HepG2 (cell line): Measurements from ENCODE around the gene TIMP3. TPM values are rescaled to one million over a fixed set of nuclear protein-coding genes. Genes with fewer than 3 reads are reported as not detected.

ENCODE experiments used
- ARNT ChIP-seq: fragments of 450-650 bp; IDR thresholded peaks from 2 replicates; pipeline ENCODE4 v1.6.1; 2017
- DNMT1 ChIP-seq: sonication (generic); formaldehyde crosslinking; IDR thresholded peaks from 2 replicates; pipeline ENCODE4 v1.5.1; 2020; ENCODE audit warnings: mild to moderate bottlenecking, missing genetic modification reagents
- DPF2 ChIP-seq: sonication (generic); formaldehyde crosslinking; IDR thresholded peaks from 2 replicates; pipeline ENCODE4 v1.4.0; 2020; ENCODE audit warnings: mild to moderate bottlenecking, low read depth, missing genetic modification reagents, borderline replicate concordance
- GABPA ChIP-seq, 2 experiments: IDR thresholded peaks; 2 replicates each; pipeline ENCODE4 v1.6.1; 2011 to 2016; ENCODE audit warnings: low read depth in 2 of 2, low read length in 1 of 2, missing biosample characterization in 1 of 2, missing genetic modification characterization in 1 of 2
- GFI1 ChIP-seq: sonication (generic); formaldehyde crosslinking; IDR thresholded peaks from 2 replicates; pipeline ENCODE4 v1.5.0; 2020; ENCODE audit warnings: missing genetic modification reagents, mild to moderate bottlenecking, borderline replicate concordance
- GZF1 ChIP-seq: sonication (generic); formaldehyde crosslinking; IDR thresholded peaks from 2 replicates; pipeline ENCODE4 v1.5.1; 2020; ENCODE audit warnings: mild to moderate bottlenecking, missing genetic modification reagents
- HDAC1 ChIP-seq: sonication (generic); formaldehyde crosslinking; IDR thresholded peaks from 2 replicates; pipeline ENCODE4 v1.5.1; 2020; ENCODE audit warnings: mild to moderate bottlenecking, missing genetic modification reagents
- HNRNPUL1 ChIP-seq: fragments of 200-400 bp; formaldehyde crosslinking; IDR thresholded peaks from 2 replicates; pipeline ENCODE4 v1.6.1; 2017; ENCODE audit warnings: low read depth, mild to moderate bottlenecking, low read length, moderate library complexity
- NCOR1 ChIP-seq: fragments of 200-600 bp; sonication (generic); IDR thresholded peaks from 2 replicates; pipeline ENCODE4 v1.7.0; 2017; ENCODE audit warnings: antibody characterized with exemption, low read length, borderline replicate concordance
- RCOR2 ChIP-seq: IDR thresholded peaks from 2 replicates; pipeline ENCODE4 v1.6.1; 2016; ENCODE audit warnings: missing biosample characterization, missing genetic modification reagents
- SP1 ChIP-seq, 2 experiments: fragments of 450-650 bp in 1 of 2; sonication (generic) in 1 of 2; formaldehyde crosslinking in 1 of 2; IDR thresholded peaks; 2 replicates each; pipeline versions ENCODE4 v1.4.0 to v1.6.1; 2016 to 2020; ENCODE audit warnings: missing genetic modification reagents in 1 of 2
- SRSF1 ChIP-seq: fragments of 200-400 bp; formaldehyde crosslinking; optimal IDR thresholded peaks from 2 replicates; pipeline ENCODE3; 2017; ENCODE audit warnings: mild to moderate bottlenecking, low read depth, low read length, moderate library complexity
- XRCC5 ChIP-seq: fragments of 200-400 bp; formaldehyde crosslinking; optimal IDR thresholded peaks from 2 replicates; pipeline ENCODE3; 2017; ENCODE audit warnings: mild to moderate bottlenecking, low read length
- ZNF142 ChIP-seq: sonication (generic); formaldehyde crosslinking; IDR thresholded peaks from 2 replicates; pipeline ENCODE4 v1.4.0; 2020; ENCODE audit warnings: missing genetic modification reagents
- ZNF232 ChIP-seq: sonication (generic); formaldehyde crosslinking; IDR thresholded peaks from 2 replicates; pipeline ENCODE4 v1.4.0; 2020; ENCODE audit warnings: missing genetic modification reagents, borderline replicate concordance
- ZNF597 ChIP-seq: sonication (generic); formaldehyde crosslinking; IDR thresholded peaks from 2 replicates; pipeline ENCODE4 v1.5.0; 2020; ENCODE audit warnings: missing genetic modification reagents
- ZNF670 ChIP-seq: sonication (generic); formaldehyde crosslinking; IDR thresholded peaks from 2 replicates; pipeline ENCODE4 v1.8.0; 2022; ENCODE audit warnings: mild to moderate bottlenecking, missing genetic modification reagents, borderline replicate concordance
- ZNF709 ChIP-seq: sonication (generic); formaldehyde crosslinking; IDR thresholded peaks from 2 replicates; pipeline ENCODE4 v1.5.0; 2020; ENCODE audit warnings: mild to moderate bottlenecking, missing genetic modification reagents
- polyA plus RNA-seq, 8 experiments: library from polyadenylated mRNA; depleted of rRNA in 3 of 8; stranded (reverse) in 7 of 8; unstranded in 1 of 8; fragments of >200 nt; fragmentation: Illumina TruSeq in 4 of 8; extraction: Trizol in 4 of 8; gene quantifications; 2 replicates each; pipeline versions ENCODE4 v1.2.1 to v1.2.3, GENCODE V29; 2011 to 2016; ENCODE audit warnings: low read depth in 4 of 8, missing spikeins in 1 of 8, mixed read lengths in 1 of 8; ENCODE audit not compliant: insufficient read depth in 1 of 8
- total RNA-seq, 5 experiments: library from RNA; depleted of rRNA; stranded (reverse); fragments of >200 nt; fragmentation: Illumina TruSeq; extraction: Trizol; gene quantifications; 2 replicates each; pipeline ENCODE4 v1.2.3, GENCODE V29; 2016; ENCODE audit warnings: low read depth in 1 of 5

Gene TIMP3
- total and polyA plus RNA-seq, 2 of the 13 experiments (the other 11 are each of a cell fraction or from before 2014, with no cell fraction given), result 57.3 to 86.6 TPM

- TF ChIP-seq ZNF142 (no peak), GZF1 (no peak), ZNF709 (CRISPR knock-in tag) (no peak), SP1 (IDR thresholded peaks at IDR 0.05) (no peak), SP1 (CRISPR knock-in tag; IDR thresholded peaks at IDR 0.05) (no peak), SRSF1 (no peak), ZNF232 (no peak), XRCC5 (no peak), DNMT1 (CRISPR knock-in tag) (no peak), HNRNPUL1 (peak; percentile 79; the same call in 1 of the 2 replicates), ARNT (no peak), GABPA (IDR thresholded peaks at IDR 0.05; ENCODE audit: low read depth, low read length) (no peak), GABPA (CRISPR knock-in tag; IDR thresholded peaks at IDR 0.05; ENCODE audit: low read depth) (no peak), DPF2 (CRISPR knock-in tag) (no peak), GFI1 (CRISPR knock-in tag) (no peak), NCOR1 (peak; percentile 69; the same call in 1 of the 2 replicates), RCOR2 (CRISPR knock-in tag) (0 out of 2 replicates have a peak, but pooled peaks have one; percentile 61), HDAC1 (CRISPR knock-in tag) (no peak), ZNF670 (CRISPR knock-in tag) (no peak), ZNF597 (CRISPR knock-in tag) (no peak)
Observed at GRCh38 chr22:32789797-32790620, 11.5 kb upstream of the TIMP3 start (continued).
